Hepatocyte (in vitro differentiated cells): ENCODE results near the gene CASTOR2. TPM values are rescaled to one million over a fixed set of nuclear protein-coding genes. Genes with fewer than 3 reads are reported as not detected.

Source experiments
- DNase-seq: peaks from one replicate; pipeline ENCODE4 v3.0.0-alpha.2; 2016; ENCODE audit warnings: low spot score
- H2AFZ ChIP-seq: fragments of 200-600 bp; sonication (generic); 2 replicates; pipeline ENCODE4 v1.6.0; 2016; ENCODE audit warnings: antibody characterized with exemption, mild to moderate bottlenecking
- H3K27ac ChIP-seq: fragments of 200-600 bp; sonication (generic); 2 replicates; pipeline ENCODE4 v1.5.1; 2016; ENCODE audit warnings: mild to moderate bottlenecking
- H3K27me3 ChIP-seq: fragments of 200-600 bp; sonication (generic); 2 replicates; pipeline ENCODE4 v1.6.1; 2016
- H3K36me3 ChIP-seq: fragments of 200-600 bp; sonication (generic); replicated peaks from 2 replicates; pipeline ENCODE4 v1.5.1; 2016; ENCODE audit warnings: low read depth; ENCODE audit not compliant: insufficient read depth
- H3K4me1 ChIP-seq: fragments of 200-600 bp; sonication (generic); 2 replicates; pipeline ENCODE4 v1.5.1; 2016; ENCODE audit warnings: mild to moderate bottlenecking, moderate library complexity; ENCODE audit not compliant: insufficient read depth
- H3K4me2 ChIP-seq: fragments of 200-600 bp; sonication (generic); 2 replicates; pipeline ENCODE4 v1.6.0; 2016
- H3K4me3 ChIP-seq: fragments of 200-600 bp; sonication (generic); 2 replicates; pipeline ENCODE4 v1.5.1; 2016; ENCODE audit warnings: mild to moderate bottlenecking
- H3K79me2 ChIP-seq: fragments of 200-600 bp; sonication (generic); 2 replicates; pipeline ENCODE4 v1.6.0; 2017; ENCODE audit warnings: mild to moderate bottlenecking
- H3K9me2 ChIP-seq: fragments of 200-600 bp; sonication (generic); replicated peaks from 2 replicates; pipeline ENCODE4 v1.6.0; 2017; ENCODE audit warnings: mild to moderate bottlenecking; ENCODE audit not compliant: insufficient read depth
- H3K9me3 ChIP-seq: fragments of 200-600 bp; sonication (generic); 2 replicates; pipeline ENCODE4 v1.5.1; 2016; ENCODE audit warnings: low read depth, mild to moderate bottlenecking
- H4K20me1 ChIP-seq: fragments of 200-600 bp; sonication (generic); 2 replicates; pipeline ENCODE4 v1.6.0; 2016; ENCODE audit warnings: mild to moderate bottlenecking; ENCODE audit not compliant: insufficient read depth, poor library complexity, severe bottlenecking
- EZH2 ChIP-seq: fragments of 200-600 bp; sonication (generic); IDR thresholded peaks from 2 replicates; pipeline ENCODE4 v1.6.1; 2016; ENCODE audit warnings: antibody characterized with exemption, mild to moderate bottlenecking, borderline replicate concordance
- EZH2phosphoT487 ChIP-seq: fragments of 200-600 bp; sonication (generic); IDR thresholded peaks from one replicate; pipeline ENCODE4 v1.6.1; 2018; ENCODE audit warnings: antibody characterized with exemption, mild to moderate bottlenecking, low read depth, moderate library complexity; ENCODE audit not compliant: unreplicated experiment, severe bottlenecking
- WGBS: methylation state at CpG from one replicate; pipeline ENCODE4 v1.1.6; 2016; ENCODE audit warnings: low lambda C conversion rate; ENCODE audit errors: missing lambda C conversion rate; 5-methylcytosine and 5-hydroxymethylcytosine counted together
- polyA plus RNA-seq: library from polyadenylated mRNA; unstranded; fragments of >200 nt; fragmentation: Nextera tagmentation; extraction: Ambion mirVana; gene quantifications from 2 replicates; pipeline ENCODE4 v1.2.1, GENCODE V29; 2016
- total RNA-seq: library from RNA; depleted of rRNA; stranded (reverse); fragments of >200 nt; gene quantifications from 2 replicates; pipeline ENCODE4 v1.2.3, GENCODE V29; 2014
- TF ChIP-seq, protein P1 (sequence below): fragments of 200-600 bp; sonication (generic); IDR thresholded peaks from 2 replicates; pipeline ENCODE4 v1.5.1; 2016; ENCODE audit warnings: antibody characterized with exemption, mild to moderate bottlenecking; ENCODE audit not compliant: poor library complexity

CASTOR2 gene
- total and polyA plus RNA-seq, 2 experiments from 2014 or later, result 11.5 to 19.9 TPM

GRCh38 chr7:75055830-75056772, 91.6 kb downstream of the CASTOR2 start:
- Histone ChIP-seq H2AFZ (no peak overlapping the region), H3K27ac (no peak overlapping the region), H3K27me3 (no peaks in the 10 kb centered on the region), H4K20me1 (no peaks in the 10 kb centered on the region), H3K36me3 (no peaks in the 10 kb centered on the region), H3K9me2 (no peaks in the 10 kb centered on the region), H3K4me2 (no peak overlapping the region), H3K4me3 (no peak overlapping the region), H3K79me2 (no peaks in the 10 kb centered on the region), H3K9me3 (no peaks in the 10 kb centered on the region), H3K4me1 (no peaks in the 10 kb centered on the region)
- TF ChIP-seq, protein P1, sequence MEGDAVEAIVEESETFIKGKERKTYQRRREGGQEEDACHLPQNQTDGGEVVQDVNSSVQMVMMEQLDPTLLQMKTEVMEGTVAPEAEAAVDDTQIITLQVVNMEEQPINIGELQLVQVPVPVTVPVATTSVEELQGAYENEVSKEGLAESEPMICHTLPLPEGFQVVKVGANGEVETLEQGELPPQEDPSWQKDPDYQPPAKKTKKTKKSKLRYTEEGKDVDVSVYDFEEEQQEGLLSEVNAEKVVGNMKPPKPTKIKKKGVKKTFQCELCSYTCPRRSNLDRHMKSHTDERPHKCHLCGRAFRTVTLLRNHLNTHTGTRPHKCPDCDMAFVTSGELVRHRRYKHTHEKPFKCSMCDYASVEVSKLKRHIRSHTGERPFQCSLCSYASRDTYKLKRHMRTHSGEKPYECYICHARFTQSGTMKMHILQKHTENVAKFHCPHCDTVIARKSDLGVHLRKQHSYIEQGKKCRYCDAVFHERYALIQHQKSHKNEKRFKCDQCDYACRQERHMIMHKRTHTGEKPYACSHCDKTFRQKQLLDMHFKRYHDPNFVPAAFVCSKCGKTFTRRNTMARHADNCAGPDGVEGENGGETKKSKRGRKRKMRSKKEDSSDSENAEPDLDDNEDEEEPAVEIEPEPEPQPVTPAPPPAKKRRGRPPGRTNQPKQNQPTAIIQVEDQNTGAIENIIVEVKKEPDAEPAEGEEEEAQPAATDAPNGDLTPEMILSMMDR, result no peak
- TF ChIP-seq EZH2phosphoT487 (no peak), EZH2 (no peak)
- WGBS, result 91% methylated on average over 14 of the region's 14 CpGs
- DNase-seq, result no peak

GRCh38 chr7:75058406-75058805, 93.9 kb downstream of the CASTOR2 start:
- Histone ChIP-seq H3K79me2 (no peaks in the 10 kb centered on the region), H4K20me1 (no peaks in the 10 kb centered on the region), H3K9me2 (no peaks in the 10 kb centered on the region), H3K4me3 (no peak overlapping the region), H3K9me3 (no peaks in the 10 kb centered on the region), H3K27me3 (no peaks in the 10 kb centered on the region), H3K36me3 (no peaks in the 10 kb centered on the region), H2AFZ (no peak overlapping the region), H3K27ac (no peak overlapping the region), H3K4me1 (no peaks in the 10 kb centered on the region), H3K4me2 (no peak overlapping the region)
- 97% methylated on average over 15 of the region's 15 CpGs for WGBS
- DNase-seq, result no peak
- TF ChIP-seq, protein P1, result no peak
- TF ChIP-seq EZH2 (no peak), EZH2phosphoT487 (no peak)

GRCh38 chr7:75064291-75064690, 99.8 kb downstream of the CASTOR2 start:
- Histone ChIP-seq H3K4me2 (no peak overlapping the region), H3K79me2 (no peaks in the 10 kb centered on the region), H3K9me3 (no peaks in the 10 kb centered on the region), H3K4me3 (no peak overlapping the region), H3K36me3 (no peaks in the 10 kb centered on the region), H3K27me3 (no peaks in the 10 kb centered on the region), H4K20me1 (no peaks in the 10 kb centered on the region), H3K4me1 (no peaks in the 10 kb centered on the region), H3K9me2 (no peaks in the 10 kb centered on the region), H3K27ac (no peak overlapping the region), H2AFZ (no peak overlapping the region)
- DNase-seq, result no peak
- 94% methylated on average over 8 of the region's 8 CpGs for WGBS
- TF ChIP-seq, protein P1, result no peak
- TF ChIP-seq EZH2phosphoT487, result no peak
- TF ChIP-seq EZH2, result no peak
